CD14-positive monocyte (primary cell): ENCODE measurements around the gene ATG4B. TPM values are rescaled to one million over a fixed set of nuclear protein-coding genes. Genes with fewer than 3 reads are reported as not detected.
A peak's percentile ranks its signal among the peaks of the same experiment; 100 is the strongest.

Experiments used
- DNase-seq, 3 donors: peaks; one replicate each; pipeline ENCODE4 v3.0.0-alpha.2; 2011 to 2022
- H2AFZ ChIP-seq: 2 replicates; pipeline ENCODE4 v1.6.0; 2012; ENCODE audit warnings: mild to moderate bottlenecking, low read depth, low read length, inconsistent platforms; ENCODE audit not compliant: insufficient read depth, poor library complexity, severe bottlenecking
- H3K27ac ChIP-seq, 2 donors: 1 replicate in 1 of 2; 2 replicates in 1 of 2; pipeline ENCODE4 v1.5.1; 2012 to 2013; ENCODE audit warnings: low read length in 2 of 2, control low read depth in 1 of 2, inconsistent platforms in 1 of 2, low read depth in 1 of 2, mild to moderate bottlenecking in 1 of 2
- H3K27me3 ChIP-seq, 2 donors: one replicate each; pipeline versions ENCODE4 v1.6.0 to v1.6.1; 2011 to 2013; ENCODE audit warnings: low read length in 2 of 2; ENCODE audit not compliant: control insufficient read depth in 2 of 2, insufficient read depth in 2 of 2
- H3K36me3 ChIP-seq, 2 donors: replicated peaks in 1 of 2; 1 replicate in 1 of 2; 2 replicates in 1 of 2; pipeline versions ENCODE4 v1.5.1 to v1.6.1; 2012 to 2013; ENCODE audit warnings: low read length in 2 of 2, control low read depth in 1 of 2, inconsistent platforms in 1 of 2, mild to moderate bottlenecking in 1 of 2; ENCODE audit not compliant: insufficient read depth in 2 of 2, control insufficient read depth in 1 of 2
- H3K4me1 ChIP-seq, 2 donors: 1 replicate in 1 of 2; 2 replicates in 1 of 2; pipeline versions ENCODE4 v1.5.1 to v1.6.1; 2012 to 2013; ENCODE audit warnings: low read length in 2 of 2, control low read depth in 1 of 2, inconsistent platforms in 1 of 2, mild to moderate bottlenecking in 1 of 2, moderate library complexity in 1 of 2; ENCODE audit not compliant: insufficient read depth in 2 of 2, control insufficient read depth in 1 of 2
- H3K4me2 ChIP-seq: replicated peaks from 2 replicates; pipeline ENCODE3; 2012; ENCODE audit warnings: low read length, moderate library complexity, mild to moderate bottlenecking; ENCODE audit not compliant: poor library complexity, severe bottlenecking; ENCODE audit errors: extremely low read depth
- H3K4me3 ChIP-seq, 3 experiments: fragments of 200-600 bp in 1 of 3; sonication (generic) in 1 of 3; replicated peaks in 1 of 3; 1 replicate in 2 of 3; 2 replicates in 1 of 3; pipeline ENCODE4 v1.5.1; 2011 to 2013; ENCODE audit warnings: low read length in 3 of 3, mild to moderate bottlenecking in 3 of 3, control low read depth in 2 of 3, low read depth in 2 of 3, inconsistent platforms in 1 of 3, moderate library complexity in 1 of 3
- H3K79me2 ChIP-seq: 2 replicates; pipeline ENCODE4 v1.6.0; 2012; ENCODE audit warnings: mild to moderate bottlenecking, control low read depth, inconsistent platforms, low read length, moderate library complexity; ENCODE audit not compliant: insufficient read depth
- H3K9ac ChIP-seq: 2 replicates; pipeline ENCODE4 v1.6.0; 2017; ENCODE audit warnings: low read length, mild to moderate bottlenecking; ENCODE audit not compliant: insufficient read depth, poor library complexity, severe bottlenecking
- H3K9me3 ChIP-seq, 2 donors: replicated peaks in 1 of 2; 1 replicate in 1 of 2; 2 replicates in 1 of 2; pipeline versions ENCODE4 v1.5.1 to v1.6.1; 2012 to 2013; ENCODE audit warnings: low read length in 2 of 2, control low read depth in 1 of 2; ENCODE audit not compliant: control insufficient read depth in 1 of 2, insufficient read depth in 1 of 2
- H4K20me1 ChIP-seq: 2 replicates; pipeline ENCODE4 v1.6.0; 2012; ENCODE audit warnings: mild to moderate bottlenecking, low read length, control low read depth, moderate library complexity; ENCODE audit not compliant: insufficient read depth
- H3K27ac Mint-ChIP-seq, 7 donors: one replicate each; pipeline ENCODE4 v1.8.0; 2020; ENCODE audit warnings: mild to moderate bottlenecking in 7 of 7, mixed read lengths in 7 of 7, moderate library complexity in 6 of 7, inconsistent platforms in 2 of 7
- H3K27me3 Mint-ChIP-seq, 3 donors: one replicate each; pipeline ENCODE4 v1.8.0; 2021 to 2022; ENCODE audit warnings: low read depth in 3 of 3, mild to moderate bottlenecking in 3 of 3, mixed read lengths in 3 of 3, moderate library complexity in 3 of 3, inconsistent platforms in 1 of 3
- H3K36me3 Mint-ChIP-seq, 2 donors: one replicate each; pipeline ENCODE4 v1.8.0; 2020; ENCODE audit warnings: mixed read lengths in 2 of 2, inconsistent platforms in 1 of 2, mild to moderate bottlenecking in 1 of 2
- H3K4me1 Mint-ChIP-seq: one replicate; pipeline ENCODE4 v1.8.0; 2020; ENCODE audit warnings: mild to moderate bottlenecking, mixed read lengths
- H3K4me3 Mint-ChIP-seq, 2 donors: one replicate each; pipeline ENCODE4 v1.8.0; 2020; ENCODE audit warnings: mild to moderate bottlenecking in 2 of 2, mixed read lengths in 2 of 2, moderate library complexity in 1 of 2
- H3K9me3 Mint-ChIP-seq, 7 donors: one replicate each; pipeline ENCODE4 v1.8.0; 2020 to 2022; ENCODE audit warnings: mixed read lengths in 7 of 7, mild to moderate bottlenecking in 6 of 7, moderate library complexity in 6 of 7, inconsistent platforms in 2 of 7
- CTCF ChIP-seq: fragments of 200-600 bp; IDR thresholded peaks from one replicate; pipeline ENCODE4 v1.8.0; 2022; ENCODE audit warnings: antibody characterized with exemption, mild to moderate bottlenecking
- WGBS: methylation state at CpG from one replicate; pipeline ENCODE4 v1.1.5; 2013; ENCODE audit warnings: missing lambda C conversion rate; ENCODE audit not compliant: insufficient coverage; 5-methylcytosine and 5-hydroxymethylcytosine counted together
- intact Hi-C, 2 donors: fragments of 100-400 bp; cut with micrococcal nuclease; formaldehyde crosslinking; loops; one replicate each; pipeline versions ENCODE4 v1.15.0 to v1.15.1; 2023
- polyA plus RNA-seq, 3 donors: library from polyadenylated mRNA; depleted of rRNA in 1 of 3; unstranded in 2 of 3; stranded (reverse) in 1 of 3; fragments of 300-500 nt in 2 of 3; fragments of >200 nt in 1 of 3; fragmentation: Illumina TruSeq in 2 of 3; gene quantifications; 1 replicate in 2 of 3; 2 replicates in 1 of 3; pipeline ENCODE4 v1.2.3, GENCODE V29; 2012 to 2021

The ATG4B gene
- polyA plus RNA-seq, 3 donors: 54.5 to 202 (median 58.9) TPM

GRCh38 chr2:241617431-241618154 lies 19.9 kb upstream of the ATG4B start:
- 31% methylated on average over 6 of the region's 15 CpGs for WGBS
- Histone ChIP-seq H3K27me3 (no peaks in the 10 kb centered on the region), H3K4me1 (peaks cover 10 to 11% of the 10 kb centered on the region in 2 donors), H3K4me3 (peak overlapping the region; percentile 33 to 69 (median 41)), H3K27ac (peak overlapping the region in 1 of 2 donors; percentile 34), H3K79me2 (peaks cover 4% of the 10 kb centered on the region), H3K4me2 (peak overlapping the region; percentile 74), H2AFZ (peak overlapping the region; percentile 49), H3K36me3 (peaks cover 12% of the 10 kb centered on the region in 2 donors), H3K9ac (peak overlapping the region; percentile 21), H4K20me1 (no peaks in the 10 kb centered on the region), H3K9me3 (no peaks in the 10 kb centered on the region)
- Mint-ChIP-seq H3K27me3 (peaks cover 0 to 2% (median 0%) of the 10 kb centered on the region in 3 donors), H3K36me3 (peaks cover 36 to 58% of the 10 kb centered on the region in 2 donors), H3K4me1 (peaks cover 16% of the 10 kb centered on the region), H3K27ac (peak overlapping the region in 6 of 7 donors; percentile 31 to 88 (median 78)), H3K9me3 (peaks cover 0 to 1% (median 0%) of the 10 kb centered on the region in 7 donors), H3K4me3 (peak overlapping the region; percentile 71 to 91)
- intact Hi-C loops: loop anchor here (5.0 kb wide), 2 partner anchors 110 to 275 kb away; partner anchors contain the start of gene STK25 (in 1 of the 2)
- DNase-seq: peak; percentile 15 to 25 (median 22)
- TF ChIP-seq CTCF: no peak

- H3K4me3 Mint-ChIP-seq: no peak overlapping the region
- peak overlapping the region in 2 of 7 donors; percentile 85 to 87 for H3K27ac Mint-ChIP-seq
- Histone ChIP-seq H2AFZ (no peak overlapping the region), H3K4me3 (no peak overlapping the region), H3K27me3 (no peaks in the 10 kb centered on the region), H3K36me3 (peaks cover 12% of the 10 kb centered on the region in 2 donors), H3K79me2 (peaks cover 4% of the 10 kb centered on the region), H3K27ac (no peak overlapping the region), H3K9me3 (no peaks in the 10 kb centered on the region), H3K9ac (no peak overlapping the region), H4K20me1 (no peaks in the 10 kb centered on the region), H3K4me1 (peaks cover 10 to 11% of the 10 kb centered on the region in 2 donors), H3K4me2 (no peak overlapping the region)
- peaks cover 0 to 2% (median 0%) of the 10 kb centered on the region in 3 donors for H3K27me3 Mint-ChIP-seq
- no peak for TF ChIP-seq CTCF
- peaks cover 36 to 54% of the 10 kb centered on the region in 2 donors for H3K36me3 Mint-ChIP-seq
- intact Hi-C loops: loop anchor here (5.0 kb wide), 2 partner anchors 111 to 274 kb away; partner anchors contain the start of gene STK25 (in 1 of the 2)
- peaks cover 0 to 1% (median 0%) of the 10 kb centered on the region in 7 donors for H3K9me3 Mint-ChIP-seq
- 60% methylated on average over 1 of the region's 5 CpGs for WGBS
- H3K4me1 Mint-ChIP-seq: peaks cover 16% of the 10 kb centered on the region
- DNase-seq: no peak
These were observed 19.1 kb upstream of the ATG4B start for GRCh38 chr2:241618296-241618805.
